Measurements from ENCODE around the gene ECSCR.

ECSCR gene

GRCh38 chr5:139460455-139460854 is 2.1 kb downstream of the ECSCR start:
- CTCF ChIA-PET: no interaction called here
- Histone ChIP-seq H3K4me3 (ENCODE audit: low read depth, low read length) (no peak overlapping the region), H3K9me3 (ENCODE audit: control insufficient read depth, insufficient read depth, low read depth, low read length) (no peaks in the 10 kb centered on the region), H3K27ac (ENCODE audit: extremely low read depth, low read depth, low read length) (no peak overlapping the region), H3K4me1 (ENCODE audit: control insufficient read depth, insufficient read depth, low read length) (no peaks in the 10 kb centered on the region; the same call in 1 of the 2 replicates), H3K36me3 (ENCODE audit: control insufficient read depth in 2 of 2, insufficient read depth in 1 of 2, low read length in 2 of 2) (no peaks in the 10 kb centered on the region; a peak in 1 of 3 replicates)
- TF ChIP-seq ZBTB20 (tag by site-specific recombination; IDR thresholded peaks at IDR 0.05) (no peak), ZNF488 (tag by site-specific recombination; IDR thresholded peaks at IDR 0.05) (no peak), ZNF37A (tag by site-specific recombination; IDR thresholded peaks at IDR 0.05) (no peak), ZNF19 (tag by site-specific recombination; IDR thresholded peaks at IDR 0.05; ENCODE audit: low read depth) (no peak), ZNF501 (tag by site-specific recombination; IDR thresholded peaks at IDR 0.05) (no peak), MYNN (tag by site-specific recombination; IDR thresholded peaks at IDR 0.05; ENCODE audit: borderline replicate concordance) (no peak), ZNF549 (tag by site-specific recombination; IDR thresholded peaks at IDR 0.05) (no peak)
- POLR2A ChIA-PET: no interaction called here

- Histone ChIP-seq H3K4me3 (ENCODE audit: low read depth, low read length) (no peak overlapping the region), H3K27ac (ENCODE audit: extremely low read depth, low read depth, low read length) (no peak overlapping the region), H3K4me1 (ENCODE audit: control insufficient read depth, insufficient read depth, low read length) (no peaks in the 10 kb centered on the region; the same call in 1 of the 2 replicates), H3K9me3 (ENCODE audit: control insufficient read depth, insufficient read depth, low read depth, low read length) (no peaks in the 10 kb centered on the region), H3K36me3 (ENCODE audit: control insufficient read depth in 2 of 2, insufficient read depth in 1 of 2, low read length in 2 of 2) (no peaks in the 10 kb centered on the region)
- TF ChIP-seq ZNF423 (tag by site-specific recombination; IDR thresholded peaks at IDR 0.05) (0 out of 2 replicates have a peak, but pooled peaks have one; percentile 9), ZNF10 (tag by site-specific recombination; IDR thresholded peaks at IDR 0.05) (no peak), ZIC2 (tag by site-specific recombination; IDR thresholded peaks at IDR 0.05) (peak; percentile 98), SCRT2 (tag by site-specific recombination; IDR thresholded peaks at IDR 0.05) (no peak), ZNF146 (tag by site-specific recombination; IDR thresholded peaks at IDR 0.05) (no peak), ZEB2 (tag by site-specific recombination; IDR thresholded peaks at IDR 0.05) (no peak), FEZF1 (tag by site-specific recombination; IDR thresholded peaks at IDR 0.05) (no peak), ZNF48 (tag by site-specific recombination; IDR thresholded peaks at IDR 0.05) (no peak), SCRT1 (tag by site-specific recombination; IDR thresholded peaks at IDR 0.05; ENCODE audit: borderline replicate concordance) (no peak), ZNF704 (tag by site-specific recombination; IDR thresholded peaks at IDR 0.05) (no peak), ZNF155 (tag by site-specific recombination; IDR thresholded peaks at IDR 0.05) (no peak), ZNF670 (tag by site-specific recombination; IDR thresholded peaks at IDR 0.05; ENCODE audit: low read depth) (no peak), SP7 (tag by site-specific recombination; IDR thresholded peaks at IDR 0.05) (no peak)
- POLR2A ChIA-PET: no interaction called here
- CTCF ChIA-PET: interaction anchor here (0.5 to 1.0 kb wide), 2 partner anchors 37 to 136 kb away, joined by 3 to 4 read pairs; no protein-coding TSS in a partner anchor
Observed at GRCh38 chr5:139459451-139459934, 3.0 kb downstream of the ECSCR start.

GRCh38 chr5:139458580-139459407 is 3.7 kb downstream of the ECSCR start:
- TF ChIP-seq ZNF23 (tag by site-specific recombination; IDR thresholded peaks at IDR 0.05; ENCODE audit: borderline replicate concordance) (no peak), ZNF350 (tag by site-specific recombination; IDR thresholded peaks at IDR 0.05) (no peak), ZNF692 (tag by site-specific recombination; IDR thresholded peaks at IDR 0.05) (no peak), ZNF585B (tag by site-specific recombination; IDR thresholded peaks at IDR 0.05) (peak; percentile 66)
- H3K4me1 ChIP-seq (ENCODE audit: control insufficient read depth, insufficient read depth, low read length): no peaks in the 10 kb centered on the region; the same call in 1 of the 2 replicates
- no peaks in the 10 kb centered on the region for H3K36me3 ChIP-seq (ENCODE audit: control insufficient read depth in 2 of 2, insufficient read depth in 1 of 2, low read length in 2 of 2)
- ChIA-PET CTCF (interaction anchor here (0.5 to 1.0 kb wide), 2 partner anchors 36 to 135 kb away, joined by 3 to 4 read pairs; no protein-coding TSS in a partner anchor), POLR2A (interaction anchor here (0.9 to 1.1 kb wide), 2 partner anchors 10 to 20 kb away, joined by 3 to 6 read pairs; no protein-coding TSS in a partner anchor)
- H3K4me3 ChIP-seq (ENCODE audit: low read depth, low read length): no peak overlapping the region
- H3K27ac ChIP-seq (ENCODE audit: extremely low read depth, low read depth, low read length): no peak overlapping the region
- H3K9me3 ChIP-seq (ENCODE audit: control insufficient read depth, insufficient read depth, low read depth, low read length): no peaks in the 10 kb centered on the region
